NCI-H774 (cell line): ENCODE measurements around the gene C11orf68.
A peak's percentile ranks its signal among the peaks of the same experiment; 100 is the strongest.
"Not testable (repeated sequence)": the region's sequence is repeated elsewhere in the genome, so short reads cannot be mapped to it uniquely, and the experiment has no call there.

ENCODE experiments used
- DNase-seq: peaks from one replicate; lab custom pipeline; 2025; lab: John Stamatoyannopoulos, UW

C11orf68 gene

GRCh38 chr11:65912845-65913244 lies 6.0 kb downstream of the C11orf68 start:
- no peak for DNase-seq

- DNase-seq, result peak; percentile 35
Observed at GRCh38 chr11:65911682-65912568, 6.9 kb downstream of the C11orf68 start.

GRCh38 chr11:65907878-65908277 lies 11.0 kb downstream of the C11orf68 start:
- DNase-seq, result no peak

GRCh38 chr11:65906602-65907001 lies 12.3 kb downstream of the C11orf68 start:
- no peak for DNase-seq

- no peak for DNase-seq
Observed at GRCh38 chr11:65903715-65904114, 15.1 kb downstream of the C11orf68 start.

- DNase-seq, result no peak
Observed at GRCh38 chr11:65903068-65903481, 15.8 kb downstream of the C11orf68 start.

GRCh38 chr11:65900899-65901180 lies 18.0 kb downstream of the C11orf68 start:
- no peak for DNase-seq

GRCh38 chr11:65900125-65900898 lies 18.6 kb downstream of the C11orf68 start, which contains the start of gene FOSL1:
TSS of gene FOSL1 (minus strand) at chr11:65900388. CDS start at chr11:65900339, 49 bp downstream.
- peak; percentile 87 for DNase-seq

- no peak for DNase-seq
Observed at GRCh38 chr11:65899356-65900124, 19.3 kb downstream of the C11orf68 start.

GRCh38 chr11:65898656-65899355 lies 20.1 kb downstream of the C11orf68 start:
- DNase-seq, result no peak

GRCh38 chr11:65897020-65897471 lies 21.8 kb downstream of the C11orf68 start:
- DNase-seq, result no peak

- DNase-seq, result no peak
Observed at GRCh38 chr11:65896034-65896999, 22.5 kb downstream of the C11orf68 start.

GRCh38 chr11:65895482-65895981 lies 23.3 kb downstream of the C11orf68 start:
- no peak for DNase-seq

- DNase-seq, result no peak
Observed at GRCh38 chr11:65894034-65894591, 24.7 kb downstream of the C11orf68 start.

GRCh38 chr11:65892661-65893317 lies 26.1 kb downstream of the C11orf68 start:
- no peak for DNase-seq

- DNase-seq, result not testable (repeated sequence)
Observed at GRCh38 chr11:65892137-65892540, 26.7 kb downstream of the C11orf68 start.

GRCh38 chr11:65891219-65892136 lies 27.4 kb downstream of the C11orf68 start:
- no peak for DNase-seq
